Neural cell (in vitro differentiated cells): Measurements from ENCODE around the gene CFAP299. TPM values are rescaled to one million over a fixed set of nuclear protein-coding genes. Genes with fewer than 3 reads are reported as not detected.

Experiments used
- H2AFZ ChIP-seq: fragments of 200-600, 300-800 bp; sonication (generic), shearing (Covaris generic); 2 replicates; pipeline ENCODE4 v1.6.0; 2014; ENCODE audit warnings: low read depth, mild to moderate bottlenecking, antibody characterized with exemption, low read length, moderate library complexity
- H3F3A ChIP-seq: fragments of 200-600 bp; shearing (Covaris generic); 2 replicates; pipeline ENCODE4 v1.6.1; 2016; ENCODE audit warnings: mild to moderate bottlenecking, moderate library complexity, mixed read lengths, antibody characterized with exemption, low read length; ENCODE audit not compliant: insufficient read depth, poor library complexity, severe bottlenecking
- H3K27ac ChIP-seq: fragments of 200-600, 300-800 bp; sonication (generic), shearing (Covaris generic); 2 replicates; pipeline ENCODE4 v1.5.1; 2014; ENCODE audit warnings: mild to moderate bottlenecking, low read length, moderate library complexity
- H3K27me3 ChIP-seq: fragments of 300-800, 200-600 bp; sonication (generic), shearing (Covaris generic); 2 replicates; pipeline ENCODE4 v1.6.0; 2014; ENCODE audit warnings: mild to moderate bottlenecking, low read depth, low read length, moderate library complexity; ENCODE audit not compliant: insufficient read depth
- H3K36me3 ChIP-seq: fragments of 300-800, 200-600 bp; sonication (generic), shearing (Covaris generic); 2 replicates; pipeline ENCODE4 v1.5.1; 2014; ENCODE audit warnings: mild to moderate bottlenecking, antibody characterized with exemption, low read length, moderate library complexity; ENCODE audit not compliant: insufficient read depth
- H3K4me2 ChIP-seq: fragments of 300-800, 200-600 bp; sonication (generic), shearing (Covaris generic); 2 replicates; pipeline ENCODE4 v1.6.0; 2014; ENCODE audit warnings: mild to moderate bottlenecking, low read length
- H3K4me3 ChIP-seq: fragments of 300-800, 200-600 bp; sonication (generic), shearing (Covaris generic); 2 replicates; pipeline ENCODE4 v1.5.1; 2014; ENCODE audit warnings: mild to moderate bottlenecking, low read length, moderate library complexity
- H3K79me2 ChIP-seq: fragments of 200-600 bp; shearing (Covaris generic); replicated peaks from 2 replicates; pipeline ENCODE4 v1.6.0; 2014; ENCODE audit warnings: mild to moderate bottlenecking, low read length, moderate library complexity; ENCODE audit not compliant: insufficient read depth
- H3K9ac ChIP-seq: fragments of 300-800, 200-600 bp; sonication (generic), shearing (Covaris generic); 2 replicates; pipeline ENCODE4 v1.6.1; 2016; ENCODE audit warnings: mild to moderate bottlenecking, low read length, mixed read lengths
- H3K9me2 ChIP-seq: fragments of 200-600 bp; shearing (Covaris generic); 2 replicates; pipeline ENCODE4 v1.6.1; 2016; ENCODE audit warnings: mild to moderate bottlenecking, low read length, mixed read lengths; ENCODE audit not compliant: insufficient read depth
- H3K9me3 ChIP-seq: fragments of 200-600, 300-800 bp; sonication (generic), shearing (Covaris generic); 2 replicates; pipeline ENCODE4 v1.6.1; 2016; ENCODE audit warnings: mild to moderate bottlenecking, mixed run types, low read length, moderate library complexity, mixed read lengths
- H4K20me1 ChIP-seq: fragments of 200-600 bp; shearing (Covaris generic); 2 replicates; pipeline ENCODE4 v1.6.1; 2016; ENCODE audit warnings: mild to moderate bottlenecking, mixed run types; ENCODE audit not compliant: insufficient read depth
- EP300 ChIP-seq: fragments of 450-650 bp; conservative IDR thresholded peaks from 2 replicates; pipeline ENCODE4 v1.6.1; 2014; ENCODE audit warnings: antibody characterized with exemption, mild to moderate bottlenecking, moderate library complexity; ENCODE audit not compliant: poor library complexity, severe bottlenecking
- EZH2 ChIP-seq: fragments of 200-600, 300-800 bp; shearing (Covaris generic), sonication (generic); IDR thresholded peaks from 2 replicates; pipeline ENCODE4 v1.6.1; 2014; ENCODE audit warnings: antibody characterized with exemption, low read length, borderline replicate concordance, mild to moderate bottlenecking; ENCODE audit not compliant: insufficient read depth, poor library complexity, severe bottlenecking
- MXI1 ChIP-seq: fragments of 450-650 bp; conservative IDR thresholded peaks from 2 replicates; pipeline ENCODE4 v1.6.1; 2014; ENCODE audit warnings: antibody characterized with exemption, mild to moderate bottlenecking; ENCODE audit not compliant: poor library complexity, severe bottlenecking
- POLR2AphosphoS5 ChIP-seq: IDR thresholded peaks from 2 replicates; pipeline ENCODE4 v1.6.1; 2012
- RAD21 ChIP-seq: fragments of 450-650 bp; conservative IDR thresholded peaks from 2 replicates; pipeline ENCODE4 v1.6.1; 2014; ENCODE audit warnings: antibody characterized with exemption, mild to moderate bottlenecking, moderate library complexity
- SMC3 ChIP-seq: fragments of 450-650 bp; conservative IDR thresholded peaks from 2 replicates; pipeline ENCODE4 v1.6.1; 2014; ENCODE audit warnings: antibody characterized with exemption, mild to moderate bottlenecking, moderate library complexity; ENCODE audit not compliant: poor library complexity
- TAF1 ChIP-seq: IDR thresholded peaks from 2 replicates; pipeline ENCODE4 v1.6.1; 2012; ENCODE audit warnings: low read depth
- polyA plus RNA-seq: library from polyadenylated mRNA; depleted of rRNA; stranded (reverse); fragments of >200 nt; gene quantifications from 2 replicates; pipeline ENCODE4 v1.2.3, GENCODE V29; 2014
- TF ChIP-seq, protein P1 (sequence below): IDR thresholded peaks from 2 replicates; pipeline ENCODE4 v1.6.1; 2012; ENCODE audit warnings: borderline replicate concordance
- TF ChIP-seq, protein P2 (sequence below): fragments of 450-650 bp; IDR thresholded peaks from 2 replicates; pipeline ENCODE4 v1.5.1; 2014; ENCODE audit warnings: antibody characterized with exemption, mild to moderate bottlenecking, moderate library complexity; ENCODE audit not compliant: poor library complexity, severe bottlenecking

The CFAP299 gene
- polyA plus RNA-seq, 1 donor from 2014 or later: not detected

DNA sequence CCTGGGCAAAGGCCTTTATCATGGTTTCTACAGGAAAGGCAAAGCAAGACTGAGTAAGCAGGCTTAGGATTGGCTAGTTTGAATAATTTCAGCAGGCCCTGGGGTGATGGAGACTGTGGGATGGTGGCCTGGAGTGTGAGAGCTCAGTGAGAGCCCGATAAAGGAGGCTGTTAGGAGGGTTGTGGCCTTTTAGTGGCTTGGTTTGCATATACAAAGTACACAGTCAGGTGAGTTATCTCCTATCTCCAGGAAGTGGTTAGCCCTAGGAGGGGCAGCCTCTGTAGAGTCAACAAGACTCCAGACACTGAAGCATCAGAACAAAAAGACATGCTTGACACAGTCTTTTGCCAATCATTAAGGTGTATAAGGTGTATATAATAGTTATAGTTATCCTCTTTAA is 157.2 kb downstream of the CFAP299 start:
- Histone ChIP-seq H3K36me3 (no peaks in the 10 kb centered on the region), H3K9me2 (no peaks in the 10 kb centered on the region), H3K4me3 (no peak overlapping the region), H3K9me3 (no peaks in the 10 kb centered on the region), H2AFZ (no peak overlapping the region), H3K27ac (no peak overlapping the region), H4K20me1 (no peaks in the 10 kb centered on the region), H3K4me2 (no peak overlapping the region), H3F3A (no peaks in the 10 kb centered on the region), H3K27me3 (no peaks in the 10 kb centered on the region), H3K79me2 (no peaks in the 10 kb centered on the region), H3K9ac (no peak overlapping the region)
- TF ChIP-seq TAF1 (no peak), RAD21 (no peak), MXI1 (no peak), EP300 (no peak), POLR2AphosphoS5 (no peak), SMC3 (no peak), EZH2 (no peak)
- TF ChIP-seq, protein P1, sequence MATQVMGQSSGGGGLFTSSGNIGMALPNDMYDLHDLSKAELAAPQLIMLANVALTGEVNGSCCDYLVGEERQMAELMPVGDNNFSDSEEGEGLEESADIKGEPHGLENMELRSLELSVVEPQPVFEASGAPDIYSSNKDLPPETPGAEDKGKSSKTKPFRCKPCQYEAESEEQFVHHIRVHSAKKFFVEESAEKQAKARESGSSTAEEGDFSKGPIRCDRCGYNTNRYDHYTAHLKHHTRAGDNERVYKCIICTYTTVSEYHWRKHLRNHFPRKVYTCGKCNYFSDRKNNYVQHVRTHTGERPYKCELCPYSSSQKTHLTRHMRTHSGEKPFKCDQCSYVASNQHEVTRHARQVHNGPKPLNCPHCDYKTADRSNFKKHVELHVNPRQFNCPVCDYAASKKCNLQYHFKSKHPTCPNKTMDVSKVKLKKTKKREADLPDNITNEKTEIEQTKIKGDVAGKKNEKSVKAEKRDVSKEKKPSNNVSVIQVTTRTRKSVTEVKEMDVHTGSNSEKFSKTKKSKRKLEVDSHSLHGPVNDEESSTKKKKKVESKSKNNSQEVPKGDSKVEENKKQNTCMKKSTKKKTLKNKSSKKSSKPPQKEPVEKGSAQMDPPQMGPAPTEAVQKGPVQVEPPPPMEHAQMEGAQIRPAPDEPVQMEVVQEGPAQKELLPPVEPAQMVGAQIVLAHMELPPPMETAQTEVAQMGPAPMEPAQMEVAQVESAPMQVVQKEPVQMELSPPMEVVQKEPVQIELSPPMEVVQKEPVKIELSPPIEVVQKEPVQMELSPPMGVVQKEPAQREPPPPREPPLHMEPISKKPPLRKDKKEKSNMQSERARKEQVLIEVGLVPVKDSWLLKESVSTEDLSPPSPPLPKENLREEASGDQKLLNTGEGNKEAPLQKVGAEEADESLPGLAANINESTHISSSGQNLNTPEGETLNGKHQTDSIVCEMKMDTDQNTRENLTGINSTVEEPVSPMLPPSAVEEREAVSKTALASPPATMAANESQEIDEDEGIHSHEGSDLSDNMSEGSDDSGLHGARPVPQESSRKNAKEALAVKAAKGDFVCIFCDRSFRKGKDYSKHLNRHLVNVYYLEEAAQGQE: no peak
- TF ChIP-seq, protein P2, sequence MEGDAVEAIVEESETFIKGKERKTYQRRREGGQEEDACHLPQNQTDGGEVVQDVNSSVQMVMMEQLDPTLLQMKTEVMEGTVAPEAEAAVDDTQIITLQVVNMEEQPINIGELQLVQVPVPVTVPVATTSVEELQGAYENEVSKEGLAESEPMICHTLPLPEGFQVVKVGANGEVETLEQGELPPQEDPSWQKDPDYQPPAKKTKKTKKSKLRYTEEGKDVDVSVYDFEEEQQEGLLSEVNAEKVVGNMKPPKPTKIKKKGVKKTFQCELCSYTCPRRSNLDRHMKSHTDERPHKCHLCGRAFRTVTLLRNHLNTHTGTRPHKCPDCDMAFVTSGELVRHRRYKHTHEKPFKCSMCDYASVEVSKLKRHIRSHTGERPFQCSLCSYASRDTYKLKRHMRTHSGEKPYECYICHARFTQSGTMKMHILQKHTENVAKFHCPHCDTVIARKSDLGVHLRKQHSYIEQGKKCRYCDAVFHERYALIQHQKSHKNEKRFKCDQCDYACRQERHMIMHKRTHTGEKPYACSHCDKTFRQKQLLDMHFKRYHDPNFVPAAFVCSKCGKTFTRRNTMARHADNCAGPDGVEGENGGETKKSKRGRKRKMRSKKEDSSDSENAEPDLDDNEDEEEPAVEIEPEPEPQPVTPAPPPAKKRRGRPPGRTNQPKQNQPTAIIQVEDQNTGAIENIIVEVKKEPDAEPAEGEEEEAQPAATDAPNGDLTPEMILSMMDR: no peak

DNA sequence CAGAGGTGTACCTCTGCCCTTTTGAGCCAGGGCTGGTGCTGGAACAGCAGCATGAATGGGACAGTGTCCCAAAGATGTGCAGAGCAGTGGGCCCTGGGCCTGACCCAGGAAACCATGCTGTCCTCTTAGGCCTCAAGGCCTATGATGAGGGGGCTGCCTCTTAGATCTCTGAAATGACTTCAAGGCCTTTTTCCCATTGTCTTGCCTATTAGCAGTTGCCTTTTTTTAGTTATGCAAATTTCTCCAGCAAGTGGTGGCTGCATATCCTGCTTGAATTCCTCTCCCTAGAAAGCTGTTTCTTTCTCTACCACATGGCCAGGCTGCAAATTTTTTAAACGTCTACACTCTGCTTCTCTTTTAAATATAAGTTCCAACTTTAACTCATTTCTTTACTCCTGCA is 160.3 kb downstream of the CFAP299 start:
- Histone ChIP-seq H3K79me2 (no peaks in the 10 kb centered on the region), H2AFZ (no peak overlapping the region), H3F3A (no peaks in the 10 kb centered on the region), H3K9ac (no peak overlapping the region), H3K9me2 (no peaks in the 10 kb centered on the region), H3K36me3 (no peaks in the 10 kb centered on the region), H3K27ac (no peak overlapping the region), H3K4me2 (no peak overlapping the region), H3K4me3 (no peak overlapping the region), H3K27me3 (no peaks in the 10 kb centered on the region), H4K20me1 (no peaks in the 10 kb centered on the region), H3K9me3 (no peaks in the 10 kb centered on the region)
- TF ChIP-seq RAD21: no peak
- TF ChIP-seq, protein P2: no peak
- TF ChIP-seq EZH2: no peak
